Activated naive CD8-positive, alpha-beta T cell treated with anti-CD3 and anti-CD28 coated beads, Interleukin-2, amount 10 ng/mL, durations not matched to agents 7 days and 5 days (primary cell): ENCODE data around the gene PRKCA. TPM values are rescaled to one million over a fixed set of nuclear protein-coding genes. Genes with fewer than 3 reads are reported as not detected.

ENCODE experiments used
- ATAC-seq: fragments of 150-1000 bp; cut with Tn5 transposase; one replicate; pipeline ENCODE4 v1.10.0; 2021; ENCODE audit warnings: low read depth, moderate library complexity
- POLR2A ChIA-PET: fragments of 350-600 bp; sonication (Branson Sonifier 250); formaldehyde crosslinking; loops from one replicate; lab custom pipeline; 2021; ENCODE audit warnings: antibody characterized with exemption; lab: Charles Lee
- DNase-seq: peaks from one replicate; pipeline ENCODE4 v3.0.0; 2021
- H3K27ac Mint-ChIP-seq: one replicate; pipeline ENCODE4 v1.8.0; 2022; ENCODE audit warnings: mild to moderate bottlenecking, mixed read lengths
- H3K27me3 Mint-ChIP-seq: one replicate; pipeline ENCODE4 v1.8.0; 2022; ENCODE audit warnings: mild to moderate bottlenecking, moderate library complexity, mixed read lengths
- H3K36me3 Mint-ChIP-seq: one replicate; pipeline ENCODE4 v1.8.0; 2021; ENCODE audit warnings: mild to moderate bottlenecking, mixed read lengths
- H3K4me1 Mint-ChIP-seq: one replicate; pipeline ENCODE4 v1.8.0; 2021; ENCODE audit warnings: mixed read lengths
- H3K4me3 Mint-ChIP-seq: one replicate; pipeline ENCODE4 v1.8.0; 2022; ENCODE audit warnings: mild to moderate bottlenecking, moderate library complexity, mixed read lengths
- H3K9me3 Mint-ChIP-seq: one replicate; pipeline ENCODE4 v1.8.0; 2021; ENCODE audit warnings: mixed read lengths
- total RNA-seq, 2 experiments: library from RNA; stranded (reverse); gene quantifications; one replicate each; pipeline ENCODE4 v1.2.3, GENCODE V29; 2021

Gene PRKCA
- total RNA-seq, 2 experiments from 2014 or later = 66.1 to 66.5 TPM

GRCh38 chr17:66557200-66557599 lies 254.8 kb downstream of the PRKCA start:
- peaks cover 14% of the 10 kb centered on the region for H3K4me1 Mint-ChIP-seq
- ATAC-seq (no peak), DNase-seq (no peak)
- POLR2A ChIA-PET = no interaction called here
- no peaks in the 10 kb centered on the region for H3K27me3 Mint-ChIP-seq
- peaks cover 25% of the 10 kb centered on the region for H3K36me3 Mint-ChIP-seq
- no peak overlapping the region for H3K27ac Mint-ChIP-seq
- H3K4me3 Mint-ChIP-seq = no peak overlapping the region
- H3K9me3 Mint-ChIP-seq = no peaks in the 10 kb centered on the region

GRCh38 chr17:66557886-66558285 lies 255.5 kb downstream of the PRKCA start:
- Mint-ChIP-seq H3K9me3 (no peaks in the 10 kb centered on the region), H3K4me1 (peaks cover 14% of the 10 kb centered on the region), H3K36me3 (peaks cover 25% of the 10 kb centered on the region), H3K27me3 (no peaks in the 10 kb centered on the region), H3K4me3 (no peak overlapping the region), H3K27ac (no peak overlapping the region)
- ATAC-seq (no peak), DNase-seq (no peak)
- POLR2A ChIA-PET = no interaction called here

GRCh38 chr17:66560691-66561090 lies 258.3 kb downstream of the PRKCA start:
- no peak for DNase-seq
- no peak overlapping the region for H3K27ac Mint-ChIP-seq
- H3K27me3 Mint-ChIP-seq = no peaks in the 10 kb centered on the region
- H3K4me1 Mint-ChIP-seq = peaks cover 9% of the 10 kb centered on the region
- no peak overlapping the region for H3K4me3 Mint-ChIP-seq
- POLR2A ChIA-PET = no interaction called here
- ATAC-seq = no peak
- no peaks in the 10 kb centered on the region for H3K9me3 Mint-ChIP-seq
- H3K36me3 Mint-ChIP-seq = peaks cover 10% of the 10 kb centered on the region

GRCh38 chr17:66562119-66562518 lies 259.7 kb downstream of the PRKCA start:
- H3K4me1 Mint-ChIP-seq = peaks cover 10% of the 10 kb centered on the region
- no peak overlapping the region for H3K4me3 Mint-ChIP-seq
- no peaks in the 10 kb centered on the region for H3K9me3 Mint-ChIP-seq
- peaks cover 6% of the 10 kb centered on the region for H3K36me3 Mint-ChIP-seq
- H3K27me3 Mint-ChIP-seq = no peaks in the 10 kb centered on the region
- no peak overlapping the region for H3K27ac Mint-ChIP-seq
- no peak for DNase-seq
- ATAC-seq = no peak
- POLR2A ChIA-PET = no interaction called here

- Mint-ChIP-seq H3K27ac (no peak overlapping the region), H3K36me3 (peaks cover 7% of the 10 kb centered on the region), H3K9me3 (no peaks in the 10 kb centered on the region), H3K27me3 (no peaks in the 10 kb centered on the region), H3K4me1 (peaks cover 6% of the 10 kb centered on the region), H3K4me3 (no peak overlapping the region)
- POLR2A ChIA-PET = no interaction called here
- DNase-seq = no peak
- no peak for ATAC-seq
Observed at GRCh38 chr17:66564992-66565465, 262.6 kb downstream of the PRKCA start.

- H3K27ac Mint-ChIP-seq = no peak overlapping the region
- DNase-seq = peak; percentile 78
- POLR2A ChIA-PET = interaction anchor here (0.6 to 0.9 kb wide), 2 partner anchors 275 to 312 kb away, joined by 3 to 4 read pairs; no protein-coding TSS in a partner anchor
- no peaks in the 10 kb centered on the region for H3K27me3 Mint-ChIP-seq
- H3K4me3 Mint-ChIP-seq = no peak overlapping the region
- H3K4me1 Mint-ChIP-seq = peaks cover 4% of the 10 kb centered on the region
- peak; percentile 78 for ATAC-seq
- H3K9me3 Mint-ChIP-seq = no peaks in the 10 kb centered on the region
- H3K36me3 Mint-ChIP-seq = peaks cover 4% of the 10 kb centered on the region
Observed at GRCh38 chr17:66567234-66568170, 265.1 kb downstream of the PRKCA start.

- Mint-ChIP-seq H3K27me3 (no peaks in the 10 kb centered on the region), H3K4me3 (no peak overlapping the region), H3K9me3 (no peaks in the 10 kb centered on the region), H3K4me1 (peaks cover 4% of the 10 kb centered on the region), H3K27ac (no peak overlapping the region), H3K36me3 (peaks cover 4% of the 10 kb centered on the region)
- ATAC-seq (no peak), DNase-seq (no peak)
- POLR2A ChIA-PET = no interaction called here
Observed at GRCh38 chr17:66569572-66569971, 267.2 kb downstream of the PRKCA start.

- Mint-ChIP-seq H3K36me3 (peaks cover 4% of the 10 kb centered on the region), H3K27ac (no peak overlapping the region), H3K27me3 (no peaks in the 10 kb centered on the region), H3K4me3 (no peak overlapping the region), H3K9me3 (no peaks in the 10 kb centered on the region), H3K4me1 (peaks cover 4% of the 10 kb centered on the region)
- DNase-seq (no peak), ATAC-seq (no peak)
- POLR2A ChIA-PET = no interaction called here
Observed at GRCh38 chr17:66570447-66571195, 268.2 kb downstream of the PRKCA start.

GRCh38 chr17:66571745-66572144 lies 269.3 kb downstream of the PRKCA start:
- no peak for DNase-seq
- Mint-ChIP-seq H3K4me1 (peaks cover 4% of the 10 kb centered on the region), H3K9me3 (no peaks in the 10 kb centered on the region), H3K27me3 (no peaks in the 10 kb centered on the region), H3K27ac (no peak overlapping the region), H3K36me3 (peaks cover 5% of the 10 kb centered on the region), H3K4me3 (no peak overlapping the region)
- POLR2A ChIA-PET = no interaction called here
- ATAC-seq = no peak

GRCh38 chr17:66573078-66573477 lies 270.7 kb downstream of the PRKCA start:
- DNase-seq (no peak), ATAC-seq (no peak)
- POLR2A ChIA-PET = no interaction called here
- no peaks in the 10 kb centered on the region for H3K4me1 Mint-ChIP-seq
- H3K27me3 Mint-ChIP-seq = no peaks in the 10 kb centered on the region
- H3K4me3 Mint-ChIP-seq = no peak overlapping the region
- H3K36me3 Mint-ChIP-seq = peaks cover 8% of the 10 kb centered on the region
- no peaks in the 10 kb centered on the region for H3K9me3 Mint-ChIP-seq
- no peak overlapping the region for H3K27ac Mint-ChIP-seq

GRCh38 chr17:66574123-66574522 lies 271.7 kb downstream of the PRKCA start:
- Mint-ChIP-seq H3K27ac (no peak overlapping the region), H3K27me3 (no peaks in the 10 kb centered on the region), H3K9me3 (no peaks in the 10 kb centered on the region), H3K4me3 (no peak overlapping the region), H3K36me3 (peaks cover 15% of the 10 kb centered on the region), H3K4me1 (no peaks in the 10 kb centered on the region)
- POLR2A ChIA-PET = no interaction called here
- DNase-seq = no peak
- ATAC-seq = no peak

GRCh38 chr17:66576473-66576872 lies 274.1 kb downstream of the PRKCA start:
- H3K9me3 Mint-ChIP-seq = no peaks in the 10 kb centered on the region
- ATAC-seq (no peak), DNase-seq (no peak)
- H3K4me3 Mint-ChIP-seq = no peak overlapping the region
- POLR2A ChIA-PET = no interaction called here
- H3K27me3 Mint-ChIP-seq = no peaks in the 10 kb centered on the region
- H3K36me3 Mint-ChIP-seq = peaks cover 23% of the 10 kb centered on the region
- peaks cover 3% of the 10 kb centered on the region for H3K4me1 Mint-ChIP-seq
- no peak overlapping the region for H3K27ac Mint-ChIP-seq

GRCh38 chr17:66577041-66577440 lies 274.6 kb downstream of the PRKCA start:
- DNase-seq (no peak), ATAC-seq (no peak)
- Mint-ChIP-seq H3K9me3 (no peaks in the 10 kb centered on the region), H3K27me3 (no peaks in the 10 kb centered on the region), H3K4me1 (peaks cover 3% of the 10 kb centered on the region), H3K36me3 (peaks cover 27% of the 10 kb centered on the region), H3K4me3 (no peak overlapping the region), H3K27ac (no peak overlapping the region)
- POLR2A ChIA-PET = no interaction called here
